Mesothelial cell of epicardium (in vitro differentiated cells): Measurements from ENCODE around the gene EIF2S2. TPM values are rescaled to one million over a fixed set of nuclear protein-coding genes. Genes with fewer than 3 reads are reported as not detected.
"Not testable (repeated sequence)": the region's sequence is repeated elsewhere in the genome, so short reads cannot be mapped to it uniquely, and the experiment has no call there.

Experiments used
- DNase-seq, 2 experiments: peaks; one replicate each; pipeline ENCODE4 v3.0.0; 2021; ENCODE audit warnings: low spot score in 2 of 2; ENCODE audit not compliant: unreplicated experiment in 2 of 2
- H3K27ac Mint-ChIP-seq: 2 replicates; pipeline ENCODE4 v1.8.0; 2021; ENCODE audit warnings: mixed read lengths
- H3K27me3 Mint-ChIP-seq: 2 replicates; pipeline ENCODE4 v1.8.0; 2021; ENCODE audit warnings: low read depth, mixed read lengths
- H3K36me3 Mint-ChIP-seq: 2 replicates; pipeline ENCODE4 v1.8.0; 2021; ENCODE audit warnings: mixed read lengths
- H3K4me1 Mint-ChIP-seq: 2 replicates; pipeline ENCODE4 v1.8.0; 2021; ENCODE audit warnings: mixed read lengths
- H3K4me3 Mint-ChIP-seq: 2 replicates; pipeline ENCODE4 v1.8.0; 2021; ENCODE audit warnings: mild to moderate bottlenecking, moderate library complexity, mixed read lengths
- H3K9me3 Mint-ChIP-seq: 2 replicates; pipeline ENCODE4 v1.8.0; 2021; ENCODE audit warnings: mixed read lengths
- total RNA-seq: library from RNA; stranded (reverse); gene quantifications from 3 replicates; pipeline ENCODE4 v1.2.1, GENCODE V29; 2021
- TF ChIP-seq, protein P1 (sequence below): fragments of 200-600 bp; sonication (generic); IDR thresholded peaks from one replicate; pipeline ENCODE4 v1.5.0; 2021; ENCODE audit warnings: antibody characterized with exemption; ENCODE audit not compliant: unreplicated experiment

Gene EIF2S2
- 45.5 to 46.7 TPM (median 46.1 TPM) in 3 replicates for total RNA-seq

DNA sequence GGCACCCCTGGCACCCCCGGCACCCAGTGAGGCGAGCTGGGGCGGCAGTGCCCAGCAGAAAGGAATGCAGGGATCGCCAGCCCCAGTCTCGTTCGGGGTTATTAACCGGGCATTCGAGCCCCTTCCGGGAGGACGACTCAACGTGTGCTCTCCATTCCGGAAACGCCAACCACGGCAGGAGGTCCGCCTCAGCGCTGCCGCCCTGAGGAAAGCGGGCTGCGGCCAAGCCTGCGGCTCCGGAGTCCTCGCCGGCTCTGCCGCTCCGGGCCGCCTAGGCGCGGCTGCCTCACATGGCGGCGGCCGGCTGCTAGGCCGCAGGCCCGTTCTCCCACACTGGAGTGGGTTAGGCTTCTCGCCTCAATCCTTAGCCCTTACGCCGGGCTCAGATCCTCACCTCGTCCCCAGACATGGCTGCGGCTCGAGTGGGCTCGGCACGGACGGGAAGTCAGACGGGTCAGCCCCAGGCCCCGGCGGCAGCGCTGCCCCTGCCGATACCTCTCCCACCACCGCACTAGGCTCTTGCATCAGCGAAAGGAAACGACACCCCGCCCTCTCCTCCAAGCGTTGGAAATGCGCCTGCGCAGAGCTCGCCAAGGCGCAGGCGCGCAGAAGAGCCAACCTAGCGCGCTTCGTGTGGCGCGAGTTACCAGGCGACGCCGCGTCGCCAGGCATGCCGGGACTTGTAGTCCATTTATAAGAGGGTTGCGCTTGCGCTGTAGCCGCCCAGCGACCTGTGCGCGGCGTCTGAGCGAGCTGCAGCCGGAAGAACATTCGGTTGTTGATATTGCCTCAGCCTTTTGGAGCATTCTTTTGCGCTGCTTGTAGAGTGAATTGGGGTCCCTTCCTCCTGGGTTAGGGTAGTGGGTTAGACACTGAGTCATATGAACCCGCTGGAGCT lies at the start of gene EIF2S2:
TSS of gene EIF2S2 (minus strand) at position 542 of the 898 bp plus-strand sequence. CDS start at position 409, 133 bp downstream.
- peaks cover 4% of the 10 kb centered on the region for H3K36me3 Mint-ChIP-seq

DNA sequence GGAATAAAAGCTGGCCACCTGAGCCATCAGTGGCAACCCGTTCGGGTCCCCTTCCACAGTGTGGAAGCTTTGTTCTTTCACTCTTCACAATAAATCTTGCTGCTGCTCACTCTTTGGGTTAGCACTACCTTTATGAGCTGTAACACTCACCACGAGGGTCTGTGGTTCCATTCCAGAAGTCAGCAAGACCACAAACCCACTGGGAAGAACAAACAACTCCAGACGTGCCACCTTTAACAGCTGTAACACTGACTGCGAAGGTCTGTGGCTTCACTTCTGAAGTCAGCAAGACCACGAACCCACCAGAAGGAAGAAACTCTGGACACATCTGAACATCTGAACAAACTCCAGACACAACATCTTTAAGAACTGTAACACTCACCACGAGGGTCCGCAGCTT lies 45.7 kb upstream of the EIF2S2 start:
- not testable (repeated sequence) for H3K27ac Mint-ChIP-seq, H3K9me3 Mint-ChIP-seq, H3K36me3 Mint-ChIP-seq, DNase-seq, H3K27me3 Mint-ChIP-seq, H3K4me3 Mint-ChIP-seq
- H3K4me1 Mint-ChIP-seq = peaks cover 34% of the 10 kb centered on the region

More for the DNA sequence above, at the start of gene EIF2S2:
- peak; percentile 94 to 96 for DNase-seq
- Mint-ChIP-seq H3K27ac (peak within 1 kb of the TSS; percentile 93), H3K4me1 (peaks cover 33% of the 10 kb centered on the region), H3K9me3 (no peaks in the 10 kb centered on the region), H3K4me3 (peak within 1 kb of the TSS; percentile 97), H3K27me3 (no peaks in the 10 kb centered on the region)
- TF ChIP-seq, protein P1, sequence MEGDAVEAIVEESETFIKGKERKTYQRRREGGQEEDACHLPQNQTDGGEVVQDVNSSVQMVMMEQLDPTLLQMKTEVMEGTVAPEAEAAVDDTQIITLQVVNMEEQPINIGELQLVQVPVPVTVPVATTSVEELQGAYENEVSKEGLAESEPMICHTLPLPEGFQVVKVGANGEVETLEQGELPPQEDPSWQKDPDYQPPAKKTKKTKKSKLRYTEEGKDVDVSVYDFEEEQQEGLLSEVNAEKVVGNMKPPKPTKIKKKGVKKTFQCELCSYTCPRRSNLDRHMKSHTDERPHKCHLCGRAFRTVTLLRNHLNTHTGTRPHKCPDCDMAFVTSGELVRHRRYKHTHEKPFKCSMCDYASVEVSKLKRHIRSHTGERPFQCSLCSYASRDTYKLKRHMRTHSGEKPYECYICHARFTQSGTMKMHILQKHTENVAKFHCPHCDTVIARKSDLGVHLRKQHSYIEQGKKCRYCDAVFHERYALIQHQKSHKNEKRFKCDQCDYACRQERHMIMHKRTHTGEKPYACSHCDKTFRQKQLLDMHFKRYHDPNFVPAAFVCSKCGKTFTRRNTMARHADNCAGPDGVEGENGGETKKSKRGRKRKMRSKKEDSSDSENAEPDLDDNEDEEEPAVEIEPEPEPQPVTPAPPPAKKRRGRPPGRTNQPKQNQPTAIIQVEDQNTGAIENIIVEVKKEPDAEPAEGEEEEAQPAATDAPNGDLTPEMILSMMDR = no peak

GRCh38 chr20:34155836-34156235 lies 43.8 kb upstream of the EIF2S2 start:
- H3K27me3 Mint-ChIP-seq = peaks cover 1% of the 10 kb centered on the region
- H3K9me3 Mint-ChIP-seq = peaks cover 13% of the 10 kb centered on the region
- H3K36me3 Mint-ChIP-seq = no peaks in the 10 kb centered on the region
- DNase-seq = no peak
- TF ChIP-seq, protein P1 = no peak
- H3K4me1 Mint-ChIP-seq = peaks cover 36% of the 10 kb centered on the region
- peak overlapping the region; percentile 29 for H3K27ac Mint-ChIP-seq
- no peak overlapping the region for H3K4me3 Mint-ChIP-seq

DNA sequence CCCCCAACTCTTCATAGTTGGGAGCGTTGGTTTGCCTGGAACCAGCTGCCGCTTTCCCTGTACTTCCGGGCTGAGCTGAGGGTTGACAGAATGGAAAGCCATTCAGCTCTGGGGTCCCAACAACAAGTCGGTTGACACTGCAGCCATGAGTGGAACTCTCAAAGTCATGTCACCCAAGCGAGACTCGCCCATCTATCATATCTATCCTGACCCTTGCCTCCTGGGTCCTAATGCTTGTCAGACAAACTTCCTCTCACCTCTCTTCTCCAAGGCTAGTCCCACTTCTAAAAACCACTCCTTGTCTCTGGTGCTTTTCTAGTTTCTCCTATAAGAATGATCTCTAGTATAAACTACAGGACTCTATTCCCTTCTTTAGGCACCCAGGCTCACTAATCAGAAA lies 41.1 kb upstream of the EIF2S2 start:
- not testable (repeated sequence) for DNase-seq, H3K4me3 Mint-ChIP-seq, H3K27me3 Mint-ChIP-seq, H3K27ac Mint-ChIP-seq, H3K36me3 Mint-ChIP-seq, H3K9me3 Mint-ChIP-seq
- peaks cover 39% of the 10 kb centered on the region for H3K4me1 Mint-ChIP-seq

DNA sequence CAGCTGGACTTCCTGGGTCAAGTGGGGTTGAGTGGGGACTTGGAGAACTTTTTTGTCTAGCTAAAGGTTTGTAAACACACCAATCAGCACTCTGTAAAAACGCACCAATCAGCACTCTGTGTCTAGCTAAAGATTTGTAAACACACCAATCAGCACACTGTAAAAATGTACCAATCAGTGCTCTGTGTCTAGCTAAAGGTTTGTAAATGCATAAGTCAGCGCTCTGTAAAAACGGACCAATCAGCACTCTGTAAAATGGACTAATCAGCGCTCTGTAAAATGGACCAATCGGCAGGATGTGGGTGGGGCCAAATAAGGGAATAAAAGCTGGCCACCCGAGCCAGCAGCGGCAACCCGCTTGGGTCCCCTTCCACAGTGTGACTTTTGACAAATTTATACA lies 40.0 kb upstream of the EIF2S2 start:
- DNase-seq, H3K27me3 Mint-ChIP-seq, H3K9me3 Mint-ChIP-seq, H3K27ac Mint-ChIP-seq, H3K36me3 Mint-ChIP-seq, H3K4me3 Mint-ChIP-seq: not testable (repeated sequence)
- peaks cover 39% of the 10 kb centered on the region for H3K4me1 Mint-ChIP-seq

- Mint-ChIP-seq H3K27me3 (peaks cover 1% of the 10 kb centered on the region), H3K36me3 (no peaks in the 10 kb centered on the region), H3K4me3 (no peak overlapping the region), H3K9me3 (peaks cover 3% of the 10 kb centered on the region), H3K4me1 (peaks cover 29% of the 10 kb centered on the region), H3K27ac (peak overlapping the region; percentile 13)
- TF ChIP-seq, protein P1 = no peak
- no peak for DNase-seq
These were observed 38.4 kb upstream of the EIF2S2 start for GRCh38 chr20:34150306-34151000.

- H3K36me3 Mint-ChIP-seq = no peaks in the 10 kb centered on the region
- H3K4me3 Mint-ChIP-seq = no peak overlapping the region
- H3K27ac Mint-ChIP-seq = no peak overlapping the region
- H3K9me3 Mint-ChIP-seq = peaks cover 3% of the 10 kb centered on the region
- no peak for DNase-seq
- H3K27me3 Mint-ChIP-seq = peaks cover 2% of the 10 kb centered on the region
- H3K4me1 Mint-ChIP-seq = peaks cover 14% of the 10 kb centered on the region
- TF ChIP-seq, protein P1 = no peak
These were observed 33.3 kb upstream of the EIF2S2 start for GRCh38 chr20:34145280-34145819.
